Heart left ventricle (tissue), 16 donors: ENCODE results near the gene BMX. TPM values are rescaled to one million over a fixed set of nuclear protein-coding genes. Genes with fewer than 3 reads are reported as not detected.
A peak's percentile ranks its signal among the peaks of the same experiment; 100 is the strongest.

Experiments
- ATAC-seq, 4 donors: fragments of 200-7000 bp; cut with Tn5 transposase; one replicate each; pipeline ENCODE4 v1.9.1; 2020 to 2022; ENCODE audit warnings: moderate library complexity in 4 of 4, mild to moderate bottlenecking in 3 of 4, moderate number of reproducible peaks in 1 of 4
- DNase-seq, 5 donors: peaks; one replicate each; pipeline ENCODE4 v3.0.0-alpha.2; 2020
- H3K27ac ChIP-seq, 12 donors: fragments of 200-600 bp; sonication (generic) in 4 of 12; one replicate each; pipeline versions ENCODE4 v1.5.0 to v1.8.0; 2016 to 2022; ENCODE audit warnings: mild to moderate bottlenecking in 2 of 12
- H3K27me3 ChIP-seq, 9 donors: fragments of 200-600 bp; sonication (generic) in 2 of 9; one replicate each; pipeline versions ENCODE4 v1.5.1 to v1.8.0; 2016 to 2022; ENCODE audit warnings: mild to moderate bottlenecking in 3 of 9
- H3K36me3 ChIP-seq, 9 donors: fragments of 200-600 bp; sonication (generic) in 2 of 9; one replicate each; pipeline versions ENCODE4 v1.5.0 to v1.8.0; 2018 to 2022; ENCODE audit warnings: mild to moderate bottlenecking in 2 of 9
- H3K4me1 ChIP-seq, 12 donors: fragments of 200-600 bp; sonication (generic) in 4 of 12; one replicate each; pipeline versions ENCODE4 v1.5.0 to v1.8.0; 2016 to 2022; ENCODE audit warnings: mild to moderate bottlenecking in 3 of 12
- H3K4me3 ChIP-seq, 12 donors: fragments of 200-600 bp; sonication (generic) in 4 of 12; one replicate each; pipeline versions ENCODE4 v1.5.0 to v1.8.0; 2017 to 2022; ENCODE audit warnings: mild to moderate bottlenecking in 9 of 12, moderate library complexity in 4 of 12
- H3K9me3 ChIP-seq, 12 donors: fragments of 200-600 bp; sonication (generic) in 4 of 12; one replicate each; pipeline versions ENCODE4 v1.5.0 to v1.8.0; 2016 to 2022; ENCODE audit warnings: mild to moderate bottlenecking in 1 of 12
- POLR2A ChIP-seq, 2 donors: fragments of 450-650 bp; IDR thresholded peaks; one replicate each; pipeline ENCODE4 v1.6.1; 2017; ENCODE audit warnings: antibody characterized with exemption in 2 of 2, mild to moderate bottlenecking in 2 of 2, moderate library complexity in 2 of 2
- WGBS, 4 donors: extraction: QIAGEN DNeasy Blood & Tissue Kit in 2 of 4; methylation state at CpG; one replicate each; pipeline versions ENCODE4 v1.1.5 to v1.1.7; 2013 to 2018; 5-methylcytosine and 5-hydroxymethylcytosine counted together
- intact Hi-C, 10 donors: fragments of 100-400 bp; cut with DNase I; formaldehyde crosslinking; loops; one replicate each; pipeline versions ENCODE4 v1.11.1 to v1.14.2; 2022
- long read RNA-seq, 3 donors: library from polyadenylated mRNA; unstranded; transcript quantifications; one replicate each; pipeline ENCODE4 v2.0.0, GENCODE V29; 2020 to 2021
- polyA plus RNA-seq, 2 donors: library from polyadenylated mRNA; stranded (reverse); fragments of 200-250 nt; gene quantifications; one replicate each; pipeline ENCODE4 v1.2.3, GENCODE V29; 2013
- total RNA-seq, 9 donors: library from RNA; depleted of rRNA in 2 of 9; stranded (reverse); fragments of >200 nt in 2 of 9; fragmentation: NEBNext Ultra II Directional in 3 of 9; extraction: Animal tissue kit (Norgen Biotek cat#: 25700) in 3 of 9; gene quantifications; one replicate each; pipeline versions ENCODE4 v1.1.0 to v1.2.4, GENCODE V29; 2016 to 2023
- TF ChIP-seq, protein P1 (sequence below), 12 donors: fragments of 200-600 bp; sonication (generic) in 4 of 12; IDR thresholded peaks; one replicate each; pipeline versions ENCODE4 v1.5.0 to v1.8.0; 2018 to 2022; ENCODE audit warnings: antibody characterized with exemption in 12 of 12, mild to moderate bottlenecking in 5 of 12
- donor health status: ischemic (EF 13 %, LVEDD 7.1; RV severe dilation, severe dysfunction).
- donor health status: healthy with polysubstance abuse.
- donor health status: DM: no; HTN: yes; CAD: no.
- donor health status: DM: no; HTN: no; CAD: no.
- donor health status: ischemic (EF 25% LVEDD 6.9; RV normal size, moderate dysfunction).
- donor health status: ischemic (EF 25% LVEDD 5.7; RV mildly dilated, moderate dysfunction).
- donor health status: healthy.
- donor health status: DM: yes; HTN: yes; CAD: no.
- donor health status: ischemic (EF 35%, LVEDD 5.7; RV mildly dilated, moderate dysfunction).
- donor health status: nonischemic (EF 11% LVEDD 7.7; RV severe dilation, severe dysfunction).
- donor health status: DM: yes; HTN: yes; CAD: no.
- donor health status: PGD.
- donor health status: ischemic (EF 29% LVEDD 5.4; RV normal size, mild dysfunction).
- donor health status: nonischemic (EF 23%, LVEDD 6.1; RV moderate dilation, normal function).

The BMX gene
- 1 to 10 TPM in 6 of 9 donors, under 1 TPM in 3; 0.47 to 2.8 (median 1.3) TPM for total RNA-seq
- 1 to 10 TPM in 1 of 2 donors, under 1 TPM in 1; 0.84 to 2.0 TPM for polyA plus RNA-seq
- long read RNA-seq, donor 1, partial matches to known transcripts = 0 of 1 reads
- long read RNA-seq, donor 1, other reads (novel, unspliced or antisense) = 0 of 1 reads
- long read RNA-seq, donor 2, partial matches to known transcripts = 1 of 5 reads
- long read RNA-seq, donor 2, other reads (novel, unspliced or antisense) = 1 of 5 reads
- long read RNA-seq, donor 3 = 0 reads

DNA sequence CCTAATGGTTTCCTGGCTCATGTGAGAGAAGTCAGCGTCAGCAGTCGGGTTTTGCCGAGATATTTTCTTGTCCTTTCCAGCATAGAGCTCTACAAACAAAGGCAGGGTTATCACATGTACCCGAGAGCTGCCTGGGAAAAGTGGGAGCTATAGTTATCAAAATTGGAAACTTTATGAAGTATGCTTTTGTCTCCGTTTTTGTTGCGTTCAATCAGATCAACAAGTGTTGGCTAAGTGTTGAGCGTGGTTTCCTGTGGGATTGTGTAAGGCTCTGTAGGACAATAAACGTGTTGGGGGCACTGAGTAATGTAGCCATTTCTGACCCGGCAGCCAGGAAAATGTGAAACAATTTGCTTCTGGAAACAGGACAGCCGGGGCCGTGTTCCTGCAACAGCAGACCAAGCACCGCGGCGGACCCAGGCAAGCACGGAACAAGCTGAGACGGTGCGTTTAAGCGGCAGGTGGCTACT is at the start of gene BMX:
Gene BMX, plus strand, starts transcription at position 311 of the 470 bp plus-strand sequence. CDS start 7,547 bp downstream, outside the sequence.
- H3K36me3 ChIP-seq = no peaks in the 10 kb centered on the region
- peak; percentile 51 to 86 (median 64) for ATAC-seq

DNA sequence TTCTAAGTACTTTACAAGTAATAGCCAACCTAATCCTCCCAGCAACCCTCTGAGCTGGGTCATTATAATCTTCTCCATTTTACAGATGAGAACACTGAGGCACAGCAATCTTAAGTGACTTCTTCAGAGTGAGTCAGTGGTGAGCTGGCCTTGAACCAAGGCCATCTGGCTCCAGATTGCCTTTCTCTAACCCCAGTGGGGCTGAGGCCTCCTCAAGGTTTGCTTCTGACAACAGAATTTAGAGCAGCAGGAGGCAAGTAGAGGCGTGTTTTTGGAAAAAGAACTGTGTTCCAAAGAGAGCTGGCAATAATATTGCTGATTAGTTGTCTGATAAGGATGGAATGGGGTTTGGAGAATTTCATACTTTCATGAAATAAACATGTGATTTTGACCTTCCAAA is 48.7 kb upstream of the BMX start:
- Histone ChIP-seq H3K9me3 (no peaks in the 10 kb centered on the region), H3K27me3 (peaks cover 0 to 44% (median 0%) of the 10 kb centered on the region in 9 donors), H3K27ac (no peak overlapping the region), H3K36me3 (peaks cover 0 to 49% (median 20%) of the 10 kb centered on the region in 9 donors), H3K4me3 (no peak overlapping the region), H3K4me1 (peaks cover 0 to 7% (median 0%) of the 10 kb centered on the region in 12 donors)
- TF ChIP-seq POLR2A (IDR thresholded peaks at IDR 0.05) = no peak
- TF ChIP-seq, protein P1, sequence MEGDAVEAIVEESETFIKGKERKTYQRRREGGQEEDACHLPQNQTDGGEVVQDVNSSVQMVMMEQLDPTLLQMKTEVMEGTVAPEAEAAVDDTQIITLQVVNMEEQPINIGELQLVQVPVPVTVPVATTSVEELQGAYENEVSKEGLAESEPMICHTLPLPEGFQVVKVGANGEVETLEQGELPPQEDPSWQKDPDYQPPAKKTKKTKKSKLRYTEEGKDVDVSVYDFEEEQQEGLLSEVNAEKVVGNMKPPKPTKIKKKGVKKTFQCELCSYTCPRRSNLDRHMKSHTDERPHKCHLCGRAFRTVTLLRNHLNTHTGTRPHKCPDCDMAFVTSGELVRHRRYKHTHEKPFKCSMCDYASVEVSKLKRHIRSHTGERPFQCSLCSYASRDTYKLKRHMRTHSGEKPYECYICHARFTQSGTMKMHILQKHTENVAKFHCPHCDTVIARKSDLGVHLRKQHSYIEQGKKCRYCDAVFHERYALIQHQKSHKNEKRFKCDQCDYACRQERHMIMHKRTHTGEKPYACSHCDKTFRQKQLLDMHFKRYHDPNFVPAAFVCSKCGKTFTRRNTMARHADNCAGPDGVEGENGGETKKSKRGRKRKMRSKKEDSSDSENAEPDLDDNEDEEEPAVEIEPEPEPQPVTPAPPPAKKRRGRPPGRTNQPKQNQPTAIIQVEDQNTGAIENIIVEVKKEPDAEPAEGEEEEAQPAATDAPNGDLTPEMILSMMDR (IDR thresholded peaks at IDR 0.05) = no peak
- intact Hi-C loops = no loop called here
- ATAC-seq (peak in 2 of 4 donors; percentile 24 to 81), DNase-seq (peak in 3 of 5 donors; percentile 21 to 47 (median 44))
- 65 to 81% (median 71%) methylated on average over 1 of the region's 1 CpG for WGBS, 4 donors

More for the DNA sequence above, at the start of gene BMX:
- no peaks in the 10 kb centered on the region for H3K9me3 ChIP-seq
- intact Hi-C loops = no loop called here
- peaks cover 0 to 35% (median 0%) of the 10 kb centered on the region in 9 donors for H3K27me3 ChIP-seq
- 46 to 68% (median 58%) methylated on average over 18 of the region's 18 CpGs for WGBS, 4 donors
- peak in 3 of 5 donors; percentile 30 to 33 (median 32) for DNase-seq
- H3K4me1 ChIP-seq = peaks cover 0 to 8% (median 0%) of the 10 kb centered on the region in 12 donors
- TF ChIP-seq POLR2A (IDR thresholded peaks at IDR 0.05) = no peak
- TF ChIP-seq, protein P1 (IDR thresholded peaks at IDR 0.05) = no peak
- H3K27ac ChIP-seq = peak within 1 kb of the TSS in 8 of 12 donors; percentile 1 to 64 (median 46)
- H3K4me3 ChIP-seq = peak within 1 kb of the TSS in 8 of 12 donors; percentile 14 to 37 (median 29)

DNA sequence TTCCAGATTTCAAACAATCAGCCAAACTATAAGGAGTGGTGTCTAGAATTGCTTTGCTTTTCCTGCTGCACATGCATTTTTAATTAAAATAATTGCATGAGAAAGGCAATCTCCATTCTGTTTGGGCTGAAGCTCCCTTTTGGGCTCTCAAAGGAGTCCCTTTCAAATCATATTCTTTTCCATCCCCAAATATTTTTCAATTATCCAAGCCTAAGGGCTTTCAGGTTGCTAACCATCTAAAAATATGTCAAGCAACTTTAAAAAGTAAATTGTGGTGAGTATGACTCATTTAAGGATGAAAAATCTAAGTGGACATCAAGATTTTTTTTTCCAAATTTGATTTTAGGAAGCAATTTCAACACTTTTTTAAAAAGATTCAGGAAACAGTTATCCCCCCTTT is 35.9 kb upstream of the BMX start:
- ATAC-seq = no peak
- H3K9me3 ChIP-seq = no peaks in the 10 kb centered on the region
- peaks cover 0 to 35% (median 0%) of the 10 kb centered on the region in 9 donors for H3K27me3 ChIP-seq
- DNase-seq = no peak
- H3K4me3 ChIP-seq = no peak overlapping the region
- TF ChIP-seq POLR2A (IDR thresholded peaks at IDR 0.05) = no peak
- peaks cover 0 to 10% (median 0%) of the 10 kb centered on the region in 9 donors for H3K36me3 ChIP-seq
- H3K4me1 ChIP-seq = peaks cover 0 to 4% (median 0%) of the 10 kb centered on the region in 12 donors
- intact Hi-C loops = loop anchor here in 8 of 10 donors (5.0 to 10.0 kb wide), 5 partner anchors 80 to 167 kb away; partner anchors contain the start of gene VEGFD (in 1 of the 8)
- H3K27ac ChIP-seq = peak overlapping the region in 5 of 12 donors; percentile 17 to 46 (median 34)

DNA sequence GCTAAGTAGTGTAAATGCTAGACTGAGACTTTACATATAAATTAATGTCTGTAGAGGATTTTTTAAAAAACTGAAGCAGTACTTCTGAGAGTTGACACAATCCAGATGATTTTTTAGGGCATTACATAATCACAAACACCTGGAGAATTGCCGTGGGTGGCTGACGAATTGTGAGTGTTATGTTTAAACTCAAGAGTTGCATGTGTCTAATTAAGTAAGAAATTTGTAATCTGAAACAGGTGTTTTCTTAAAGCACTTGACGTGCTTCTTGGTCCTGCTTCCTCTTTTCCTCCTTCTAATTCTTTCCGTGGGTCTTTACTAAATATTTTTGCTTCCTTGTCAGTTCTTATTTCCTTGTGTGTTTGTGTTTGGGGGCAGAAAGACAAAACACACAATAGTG is 35.3 kb upstream of the BMX start:
- H3K27ac ChIP-seq = peak overlapping the region in 5 of 12 donors; percentile 34 to 47 (median 46)
- H3K4me1 ChIP-seq = peaks cover 0 to 4% (median 0%) of the 10 kb centered on the region in 12 donors
- H3K36me3 ChIP-seq = peaks cover 0 to 6% (median 0%) of the 10 kb centered on the region in 9 donors
- DNase-seq (no peak), ATAC-seq (peak in 2 of 4 donors; percentile 16 to 54)
- peaks cover 0 to 30% (median 0%) of the 10 kb centered on the region in 9 donors for H3K27me3 ChIP-seq
- no peak for TF ChIP-seq POLR2A (IDR thresholded peaks at IDR 0.05)
- TF ChIP-seq, protein P1 (IDR thresholded peaks at IDR 0.05) = no peak
- 36 to 50% (median 40%) methylated on average over 4 of the region's 4 CpGs for WGBS, 4 donors
- no peaks in the 10 kb centered on the region for H3K9me3 ChIP-seq
- intact Hi-C loops = loop anchor here in 8 of 10 donors (5.0 to 10.0 kb wide), 5 partner anchors 81 to 168 kb away; partner anchors contain the start of gene VEGFD (in 1 of the 8)
- no peak overlapping the region for H3K4me3 ChIP-seq
